Kidney (tissue), 14 donors: ENCODE measurements around the gene RPF1. TPM values are rescaled to one million over a fixed set of nuclear protein-coding genes. Genes with fewer than 3 reads are reported as not detected.

Experiments
- DNase-seq, 5 donors: peaks; one replicate each; pipeline ENCODE4 v3.0.0-alpha.2; 2013 to 2020
- FAIRE-seq: peaks from 2 replicates; lab custom pipeline; 2012; peaks lifted over from hg19 to GRCh38; lab: Jason Lieb, UNC
- H3K27ac ChIP-seq, 2 donors: one replicate each; pipeline ENCODE4 v1.7.0; 2013; ENCODE audit warnings: low read depth in 2 of 2, low read length in 2 of 2, inconsistent platforms in 1 of 2
- H3K27me3 ChIP-seq: one replicate; pipeline ENCODE4 v1.7.1; 2013; ENCODE audit warnings: low read length, inconsistent platforms; ENCODE audit not compliant: control insufficient read depth, insufficient read depth
- H3K36me3 ChIP-seq, 3 donors: one replicate each; pipeline versions ENCODE4 v1.7.0 to v1.7.1; 2013; ENCODE audit warnings: low read length in 3 of 3, control low read depth in 1 of 3, inconsistent platforms in 1 of 3; ENCODE audit not compliant: insufficient read depth in 3 of 3, control insufficient read depth in 2 of 3
- H3K4me1 ChIP-seq, 3 donors: one replicate each; pipeline versions ENCODE4 v1.7.0 to v1.7.1; 2013; ENCODE audit warnings: low read length in 3 of 3, inconsistent platforms in 1 of 3, low read depth in 1 of 3; ENCODE audit not compliant: control insufficient read depth in 2 of 3, insufficient read depth in 2 of 3
- H3K4me3 ChIP-seq, 3 donors: one replicate each; pipeline versions ENCODE4 v1.7.0 to v1.8.1; 2013; ENCODE audit warnings: low read length in 3 of 3, control low read depth in 1 of 3, inconsistent platforms in 1 of 3
- H3K9ac ChIP-seq, 3 donors: one replicate each; pipeline versions ENCODE4 v1.7.0 to v1.7.1; 2013; ENCODE audit warnings: low read length in 3 of 3, control low read depth in 1 of 3, inconsistent platforms in 1 of 3
- H3K9me3 ChIP-seq, 3 donors: one replicate each; pipeline versions ENCODE4 v1.7.0 to v1.7.1; 2013; ENCODE audit warnings: low read length in 3 of 3, control low read depth in 1 of 3, inconsistent platforms in 1 of 3; ENCODE audit not compliant: control insufficient read depth in 2 of 3, insufficient read depth in 1 of 3
- intact Hi-C: fragments of 100-400 bp; cut with DNase I; formaldehyde crosslinking; loops from one replicate; pipeline ENCODE4 v1.11.1; 2022
- polyA plus RNA-seq: library from polyadenylated mRNA; stranded (reverse); fragments of 350-450 nt; fragmentation: Illumina TruSeq; extraction: RNeasy Lipid Tissue Mini Kit (QIAGEN cat#74804); gene quantifications from one replicate; pipeline ENCODE4 v1.2.3, GENCODE V29; 2014; ENCODE audit warnings: low read depth, low replicate concordance; ENCODE audit not compliant: insufficient read depth
- total RNA-seq: library from RNA; stranded (reverse); fragmentation: NEBNext Ultra II Directional; extraction: Animal tissue kit (Norgen Biotek cat#: 25700); gene quantifications from one replicate; pipeline ENCODE4 v1.2.1, GENCODE V29; 2021
- TF ChIP-seq, protein P1 (sequence below): IDR thresholded peaks from 3 replicates; pipeline ENCODE4 v1.5.1; 2012; ENCODE audit warnings: mild to moderate bottlenecking, moderate library complexity, borderline replicate concordance; ENCODE audit not compliant: insufficient read depth; ENCODE audit errors: extremely low read depth
- donor health status: control.
- donor health status: control.
- donor health status: control.
- donor health status: control.
- donor health status: control.
- donor health status: DM: yes; HTN: yes; CAD: no.
- donor health status: Normal renal cell carcinoma (clear cell type).

Gene RPF1
- total and polyA plus RNA-seq, 2 donors from 2014 or later, result 29.6 to 44.1 TPM

DNA sequence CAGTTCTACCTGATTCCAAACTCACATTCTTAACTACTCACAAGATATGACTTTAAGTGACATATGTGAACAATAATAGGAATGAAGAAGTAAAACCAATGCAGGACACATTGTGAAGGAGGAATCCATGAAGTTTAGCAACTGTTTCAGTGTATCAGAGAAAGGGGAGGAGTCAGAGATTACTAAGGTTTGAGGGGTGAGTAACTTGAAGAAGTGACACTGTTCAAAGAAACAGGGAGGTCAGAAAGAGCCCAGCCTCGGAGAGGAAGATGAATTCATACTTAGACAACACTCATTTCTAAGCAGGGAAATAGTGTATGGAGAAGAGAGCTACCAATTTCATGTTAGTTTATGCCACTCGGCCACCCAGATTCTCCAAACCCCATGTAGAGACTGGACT lies 28.2 kb upstream of the RPF1 start:
- Histone ChIP-seq H3K27me3 (no peaks in the 10 kb centered on the region), H3K36me3 (no peaks in the 10 kb centered on the region), H3K9ac (no peak overlapping the region), H3K4me3 (no peak overlapping the region), H3K27ac (no peak overlapping the region), H3K4me1 (no peaks in the 10 kb centered on the region), H3K9me3 (no peaks in the 10 kb centered on the region)
- DNase-seq (no peak), FAIRE-seq (no peak)
- TF ChIP-seq, protein P1, sequence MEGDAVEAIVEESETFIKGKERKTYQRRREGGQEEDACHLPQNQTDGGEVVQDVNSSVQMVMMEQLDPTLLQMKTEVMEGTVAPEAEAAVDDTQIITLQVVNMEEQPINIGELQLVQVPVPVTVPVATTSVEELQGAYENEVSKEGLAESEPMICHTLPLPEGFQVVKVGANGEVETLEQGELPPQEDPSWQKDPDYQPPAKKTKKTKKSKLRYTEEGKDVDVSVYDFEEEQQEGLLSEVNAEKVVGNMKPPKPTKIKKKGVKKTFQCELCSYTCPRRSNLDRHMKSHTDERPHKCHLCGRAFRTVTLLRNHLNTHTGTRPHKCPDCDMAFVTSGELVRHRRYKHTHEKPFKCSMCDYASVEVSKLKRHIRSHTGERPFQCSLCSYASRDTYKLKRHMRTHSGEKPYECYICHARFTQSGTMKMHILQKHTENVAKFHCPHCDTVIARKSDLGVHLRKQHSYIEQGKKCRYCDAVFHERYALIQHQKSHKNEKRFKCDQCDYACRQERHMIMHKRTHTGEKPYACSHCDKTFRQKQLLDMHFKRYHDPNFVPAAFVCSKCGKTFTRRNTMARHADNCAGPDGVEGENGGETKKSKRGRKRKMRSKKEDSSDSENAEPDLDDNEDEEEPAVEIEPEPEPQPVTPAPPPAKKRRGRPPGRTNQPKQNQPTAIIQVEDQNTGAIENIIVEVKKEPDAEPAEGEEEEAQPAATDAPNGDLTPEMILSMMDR, result no peak
- intact Hi-C loops, result no loop called here

DNA sequence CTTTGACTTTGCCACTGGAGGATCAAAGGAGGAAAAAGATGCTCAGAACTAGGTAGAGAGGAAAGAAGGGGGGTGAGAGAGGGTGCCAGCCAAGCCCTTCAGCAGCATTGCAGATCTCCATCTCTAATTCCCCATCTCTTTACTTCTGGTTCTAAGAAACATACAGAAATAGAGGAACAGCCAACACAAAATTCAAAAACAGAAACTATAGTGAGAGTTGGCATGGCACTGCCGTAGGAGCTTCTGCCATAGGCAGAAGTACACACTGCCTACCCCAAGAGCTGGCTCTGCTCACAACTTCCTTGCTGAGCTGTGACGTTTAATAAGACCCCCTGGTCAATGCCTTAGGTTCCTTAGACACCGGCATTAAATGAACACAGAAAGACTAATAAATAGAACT lies 26.6 kb upstream of the RPF1 start:
- Histone ChIP-seq H3K4me1 (no peaks in the 10 kb centered on the region), H3K27ac (no peak overlapping the region), H3K9me3 (no peaks in the 10 kb centered on the region), H3K4me3 (no peak overlapping the region), H3K27me3 (no peaks in the 10 kb centered on the region), H3K36me3 (no peaks in the 10 kb centered on the region), H3K9ac (no peak overlapping the region)
- TF ChIP-seq, protein P1, result no peak
- FAIRE-seq (no peak), DNase-seq (no peak)
- intact Hi-C loops, result no loop called here

DNA sequence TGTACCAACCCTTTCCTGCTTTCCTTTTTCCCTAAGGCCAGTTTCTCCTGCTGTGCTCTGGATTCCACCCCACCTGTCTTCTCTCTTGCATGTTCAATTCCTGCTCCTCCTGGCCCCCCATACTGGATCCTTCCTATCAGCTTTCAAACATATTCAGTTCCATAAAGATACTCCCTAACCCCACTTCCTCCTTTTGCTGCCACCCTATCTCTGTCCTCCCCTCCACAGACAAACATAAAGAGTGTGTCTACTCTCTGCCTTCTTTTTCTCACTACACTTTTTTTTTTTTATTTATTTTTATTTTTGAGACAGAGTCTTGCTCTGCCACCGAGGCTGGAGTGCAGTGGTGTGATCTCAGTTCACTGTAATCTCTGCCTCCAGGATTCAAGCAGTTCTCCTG lies 16.9 kb upstream of the RPF1 start:
- Histone ChIP-seq H3K9ac (no peak overlapping the region), H3K27me3 (no peaks in the 10 kb centered on the region), H3K4me1 (no peaks in the 10 kb centered on the region), H3K27ac (no peak overlapping the region), H3K4me3 (no peak overlapping the region), H3K36me3 (no peaks in the 10 kb centered on the region), H3K9me3 (no peaks in the 10 kb centered on the region)
- intact Hi-C loops, result no loop called here
- FAIRE-seq (no peak), DNase-seq (no peak)
- TF ChIP-seq, protein P1, result no peak

DNA sequence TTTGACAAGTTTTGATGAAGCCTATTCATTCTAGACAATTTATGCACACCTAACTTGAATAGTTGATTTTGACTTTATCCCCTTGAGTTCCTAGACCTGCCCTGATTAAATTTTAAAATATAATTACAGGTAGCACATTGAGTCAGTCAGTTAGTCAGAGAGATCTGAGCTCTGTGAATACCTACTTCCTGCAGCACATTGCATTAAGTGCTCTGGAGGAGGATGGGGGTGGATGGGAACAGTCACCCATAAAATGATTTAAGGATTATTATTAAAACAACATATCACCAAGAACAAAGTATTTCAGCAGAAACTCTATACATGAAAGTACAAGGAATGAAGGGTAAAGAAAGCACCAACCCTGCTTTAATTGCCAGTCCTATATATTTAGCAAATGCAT lies 11.8 kb upstream of the RPF1 start:
- intact Hi-C loops, result no loop called here
- DNase-seq (peak in 1 of 5 donors; percentile 0), FAIRE-seq (no peak)
- TF ChIP-seq, protein P1, result no peak
- H3K4me3 ChIP-seq, result no peak overlapping the region
- H3K4me1 ChIP-seq, result no peaks in the 10 kb centered on the region
- no peaks in the 10 kb centered on the region for H3K36me3 ChIP-seq
- no peaks in the 10 kb centered on the region for H3K27me3 ChIP-seq
- H3K9me3 ChIP-seq, result no peaks in the 10 kb centered on the region
- no peak overlapping the region for H3K27ac ChIP-seq
- H3K9ac ChIP-seq, result no peak overlapping the region
